DOHH2 (cell line): ENCODE measurements around the gene STAT1.

Experiments
- H3F3A ChIP-seq: fragments of 200-600 bp; sonication (generic), shearing (Covaris generic); 2 replicates; pipeline ENCODE4 v1.6.0; 2016; ENCODE audit warnings: antibody characterized with exemption, mild to moderate bottlenecking; ENCODE audit not compliant: control insufficient read depth, insufficient read depth
- H3K27ac ChIP-seq: fragments of 200-600 bp; sonication (generic); 2 replicates; pipeline ENCODE4 v1.5.1; 2014; ENCODE audit warnings: low read depth, mild to moderate bottlenecking, low read length, moderate library complexity
- H3K27me3 ChIP-seq: fragments of 200-600 bp; sonication (generic); 2 replicates; pipeline ENCODE4 v1.6.1; 2014; ENCODE audit warnings: mild to moderate bottlenecking, low read length, mixed read lengths; ENCODE audit not compliant: control insufficient read depth
- H3K36me3 ChIP-seq: fragments of 200-600 bp; sonication (generic); 2 replicates; pipeline ENCODE4 v1.6.1; 2014; ENCODE audit warnings: mild to moderate bottlenecking, low read length, moderate library complexity, mixed read lengths; ENCODE audit not compliant: control insufficient read depth
- H3K4me1 ChIP-seq: fragments of 200-600 bp; sonication (generic); 2 replicates; pipeline ENCODE4 v1.6.1; 2014; ENCODE audit warnings: mild to moderate bottlenecking, low read length, mixed read lengths; ENCODE audit not compliant: control insufficient read depth
- H3K4me2 ChIP-seq: fragments of 200-600 bp; sonication (generic); 2 replicates; pipeline ENCODE4 v1.6.0; 2014; ENCODE audit warnings: mild to moderate bottlenecking, low read length, moderate library complexity
- H3K4me3 ChIP-seq: fragments of 200-600 bp; sonication (generic); 2 replicates; pipeline ENCODE4 v1.5.1; 2014; ENCODE audit warnings: mild to moderate bottlenecking, low read length, mixed read lengths
- H3K79me2 ChIP-seq: fragments of 200-600 bp; sonication (generic); 2 replicates; pipeline ENCODE4 v1.6.1; 2014; ENCODE audit warnings: mild to moderate bottlenecking, low read length, mixed read lengths; ENCODE audit not compliant: control insufficient read depth
- H3K9me2 ChIP-seq: fragments of 200-600 bp; sonication (generic); replicated peaks from 2 replicates; pipeline ENCODE4 v1.6.1; 2014; ENCODE audit warnings: mild to moderate bottlenecking, low read length, mixed read lengths; ENCODE audit not compliant: control insufficient read depth
- H3K9me3 ChIP-seq: fragments of 200-600 bp; sonication (generic); 2 replicates; pipeline ENCODE4 v1.6.1; 2014; ENCODE audit warnings: antibody characterized with exemption, low read length, mixed read lengths; ENCODE audit not compliant: control insufficient read depth, insufficient read depth
- H4K20me1 ChIP-seq: fragments of 200-600 bp; sonication (generic); 2 replicates; pipeline ENCODE4 v1.6.0; 2014; ENCODE audit warnings: low read depth, mild to moderate bottlenecking, antibody characterized with exemption, low read length, moderate library complexity; ENCODE audit not compliant: control insufficient read depth, insufficient read depth
- CTCF ChIP-seq: fragments of 200-600 bp; sonication (generic); IDR thresholded peaks from one replicate; pipeline ENCODE4 v1.5.1; 2014; ENCODE audit warnings: antibody characterized with exemption, mild to moderate bottlenecking, low read depth, low read length; ENCODE audit not compliant: poor library complexity, severe bottlenecking
- EZH2phosphoT487 ChIP-seq: fragments of 200-600 bp; sonication (generic); IDR thresholded peaks from 2 replicates; pipeline ENCODE4 v1.6.1; 2017; ENCODE audit warnings: borderline replicate concordance, mild to moderate bottlenecking, antibody characterized with exemption, low read length, moderate library complexity, mixed read lengths

The STAT1 gene

GRCh38 chr2:191059308-191059707 lies 45.3 kb upstream of the STAT1 start:
- H3K4me3 ChIP-seq, result no peak overlapping the region
- H3K4me1 ChIP-seq, result no peaks in the 10 kb centered on the region
- H4K20me1 ChIP-seq, result no peaks in the 10 kb centered on the region
- no peaks in the 10 kb centered on the region for H3K9me2 ChIP-seq
- H3K4me2 ChIP-seq, result no peak overlapping the region
- H3F3A ChIP-seq, result no peaks in the 10 kb centered on the region
- TF ChIP-seq EZH2phosphoT487 (no peak), CTCF (no peak)
- no peaks in the 10 kb centered on the region for H3K79me2 ChIP-seq
- peaks cover 20% of the 10 kb centered on the region for H3K27me3 ChIP-seq
- H3K36me3 ChIP-seq, result no peaks in the 10 kb centered on the region
- H3K9me3 ChIP-seq, result no peaks in the 10 kb centered on the region
- H3K27ac ChIP-seq, result no peak overlapping the region

- TF ChIP-seq EZH2phosphoT487 (no peak), CTCF (no peak)
Measured at GRCh38 chr2:191056228-191056627, 42.3 kb upstream of the STAT1 start.

GRCh38 chr2:191053256-191053655 lies 39.3 kb upstream of the STAT1 start:
- H3K79me2 ChIP-seq, result no peaks in the 10 kb centered on the region
- no peaks in the 10 kb centered on the region for H4K20me1 ChIP-seq
- H3K4me2 ChIP-seq, result no peak overlapping the region
- no peak overlapping the region for H3K27ac ChIP-seq
- H3K27me3 ChIP-seq, result peaks cover 25% of the 10 kb centered on the region
- no peaks in the 10 kb centered on the region for H3K9me2 ChIP-seq
- TF ChIP-seq CTCF (no peak), EZH2phosphoT487 (no peak)
- H3K9me3 ChIP-seq, result no peaks in the 10 kb centered on the region
- peaks cover 8% of the 10 kb centered on the region for H3K4me1 ChIP-seq
- H3F3A ChIP-seq, result no peaks in the 10 kb centered on the region
- no peaks in the 10 kb centered on the region for H3K36me3 ChIP-seq
- H3K4me3 ChIP-seq, result no peak overlapping the region

More at GRCh38 chr2:191056228-191056627, 42.3 kb upstream of the STAT1 start:
- Histone ChIP-seq H3K4me3 (no peak overlapping the region), H3F3A (no peaks in the 10 kb centered on the region), H3K9me2 (no peaks in the 10 kb centered on the region), H3K27ac (no peak overlapping the region), H3K79me2 (no peaks in the 10 kb centered on the region), H3K4me1 (peaks cover 8% of the 10 kb centered on the region), H3K27me3 (peaks cover 25% of the 10 kb centered on the region), H4K20me1 (no peaks in the 10 kb centered on the region), H3K4me2 (no peak overlapping the region), H3K36me3 (no peaks in the 10 kb centered on the region), H3K9me3 (no peaks in the 10 kb centered on the region)
